Measurements from ENCODE around the gene TIPIN. TPM values are rescaled to one million over a fixed set of nuclear protein-coding genes. Genes with fewer than 3 reads are reported as not detected.
"Not testable (repeated sequence)": the region's sequence is repeated elsewhere in the genome, so short reads cannot be mapped to it uniquely, and the experiment has no call there.

Gene TIPIN
- total RNA-seq, 2 donors from 2014 or later = 2.6 to 7.8 TPM

DNA sequence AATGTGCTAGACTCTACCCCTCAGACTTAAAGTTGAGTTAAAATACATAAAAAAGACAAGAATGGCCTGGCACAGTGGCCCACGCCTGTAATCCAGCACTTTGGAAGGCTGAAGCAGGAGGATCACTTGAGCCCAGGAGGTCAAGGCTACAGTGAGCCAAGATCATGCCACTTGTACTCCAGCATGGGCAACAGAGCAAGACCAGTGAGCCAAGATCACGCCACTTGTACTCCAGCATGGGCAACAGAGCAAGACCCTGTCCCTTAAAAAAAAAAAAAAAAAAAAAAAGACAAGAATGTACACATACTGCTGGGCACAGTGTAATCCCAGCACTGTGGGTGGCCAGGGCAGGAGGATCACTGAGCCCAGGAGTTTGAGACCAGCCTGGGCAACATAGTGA is 45.7 kb downstream of the TIPIN start:
- ATAC-seq (no peak), DNase-seq (no peak)
- intact Hi-C loops (cut with DNase I, micrococcal nuclease) = no loop called here

DNA sequence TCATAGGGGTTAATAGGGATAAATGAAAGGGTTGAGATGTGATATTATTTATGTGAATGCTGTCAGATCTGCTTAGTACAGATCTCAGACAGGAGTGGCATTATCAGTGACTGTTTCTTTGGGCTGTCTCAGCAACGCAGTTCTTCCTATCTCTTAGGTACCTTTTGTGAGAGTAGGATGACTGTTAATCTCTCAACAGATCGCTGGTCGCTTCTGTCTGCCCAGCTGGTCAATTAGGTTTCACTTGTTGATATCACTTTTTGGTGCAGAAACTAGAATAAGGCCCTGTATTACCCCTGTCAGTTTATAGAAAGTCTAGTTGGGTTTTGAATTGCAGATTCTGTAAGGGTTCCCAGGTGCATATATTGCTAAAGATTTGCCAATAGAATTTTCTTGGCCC is 46.7 kb downstream of the TIPIN start:
- ATAC-seq (no peak), DNase-seq (no peak)
- intact Hi-C loops (cut with DNase I, micrococcal nuclease) = no loop called here

DNA sequence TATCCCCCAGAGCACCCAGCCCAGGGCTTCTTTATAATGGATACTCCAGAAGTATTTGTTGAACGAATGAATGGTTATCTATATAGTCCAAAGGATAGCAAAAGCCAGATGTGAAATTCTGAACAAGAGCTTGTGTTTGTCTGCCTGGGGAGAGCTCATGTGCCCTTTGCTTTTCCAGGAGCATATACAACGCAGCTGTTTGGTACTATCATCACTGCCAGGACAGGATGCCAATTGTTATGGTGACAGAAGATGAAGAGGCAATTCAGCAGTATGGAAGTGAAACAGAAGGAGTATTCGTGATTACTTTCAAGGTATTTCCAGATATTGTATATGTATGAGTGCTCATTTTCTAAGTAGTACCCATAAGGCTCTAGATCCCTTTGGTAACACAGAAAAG is 48.0 kb downstream of the TIPIN start:
- intact Hi-C loops (cut with DNase I, micrococcal nuclease) = no loop called here
- ATAC-seq = no peak
- DNase-seq = no peak

DNA sequence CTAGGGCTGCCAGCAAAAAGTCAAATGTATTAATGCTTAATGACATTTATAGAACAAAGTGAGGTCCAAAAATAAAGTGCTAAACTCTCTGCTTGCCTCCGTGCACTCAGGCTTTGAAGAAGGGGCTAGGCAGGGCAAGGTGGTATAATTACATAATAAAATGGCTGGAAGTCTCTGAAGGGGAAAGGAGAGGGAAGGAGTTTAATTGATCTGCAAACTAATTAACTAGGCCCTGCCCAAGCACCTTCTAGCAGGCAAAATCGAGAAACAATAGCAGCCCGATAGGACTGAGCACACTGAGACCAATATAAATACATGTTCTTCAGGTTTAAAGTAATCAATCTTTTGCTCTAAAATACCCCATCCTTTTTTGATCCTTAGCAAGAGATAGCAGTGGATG is 50.1 kb downstream of the TIPIN start:
- ATAC-seq (peak; percentile 76), DNase-seq (no peak)
- intact Hi-C loops (cut with DNase I, micrococcal nuclease) = no loop called here

DNA sequence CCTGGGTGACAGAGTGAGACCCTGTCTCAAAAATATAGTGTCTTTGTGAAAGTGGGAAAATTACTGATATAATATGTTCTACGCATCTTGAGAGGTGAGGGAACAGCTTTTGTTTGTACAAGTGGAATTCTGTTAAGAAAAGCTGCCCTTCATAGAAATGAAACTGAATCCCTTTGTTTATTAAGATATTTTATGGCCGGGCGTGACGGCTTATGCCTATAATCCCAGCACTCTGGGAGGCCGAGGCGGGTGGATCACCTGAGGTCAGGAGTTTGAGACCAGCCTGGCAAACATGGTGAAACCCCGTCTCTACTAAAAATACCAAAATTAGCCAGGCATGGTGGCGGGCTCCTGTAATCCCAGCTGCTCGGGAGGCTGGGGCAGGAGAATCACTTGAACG is 52.1 kb downstream of the TIPIN start:
- intact Hi-C loops (cut with DNase I, micrococcal nuclease) = not testable (repeated sequence)
- peak; percentile 54 to 76 for DNase-seq
- peak; percentile 76 for ATAC-seq

DNA sequence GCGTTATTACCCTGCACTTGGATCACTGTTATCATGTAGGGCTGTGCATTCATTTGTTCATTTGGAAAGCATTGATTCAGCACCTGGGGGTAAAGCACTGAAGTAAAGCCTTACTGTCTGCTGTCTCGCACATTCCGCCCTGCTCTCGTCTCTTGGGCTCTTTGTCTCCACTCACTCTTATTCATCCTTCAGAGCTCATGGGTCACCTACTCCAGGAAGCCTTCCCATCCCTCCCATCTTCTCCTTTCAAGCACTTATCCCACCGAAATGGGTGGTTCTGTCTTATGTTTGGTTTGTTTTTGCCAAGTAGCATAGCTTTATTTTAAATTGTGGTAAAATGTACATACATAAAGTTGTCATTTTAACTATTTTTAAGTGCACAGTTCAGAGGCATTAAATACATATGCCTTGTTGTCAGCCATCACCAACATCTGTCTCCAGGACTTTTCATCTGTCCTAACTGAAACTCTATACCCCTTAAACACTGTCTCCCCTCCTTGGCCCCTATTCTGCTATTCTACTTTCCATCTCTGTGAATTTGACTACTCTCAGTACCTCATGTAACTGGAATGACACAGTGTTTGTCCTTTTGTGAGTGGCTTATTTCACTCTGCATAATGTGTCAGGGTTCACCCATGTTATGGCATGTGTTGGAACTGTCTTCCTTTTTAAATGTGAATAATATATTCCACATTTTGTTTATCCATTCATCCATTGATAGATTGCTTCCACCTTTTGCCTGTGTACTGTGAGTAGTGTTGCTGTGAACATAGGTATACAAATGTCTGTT is 53.8 kb downstream of the TIPIN start:
- DNase-seq = no peak
- no peak for ATAC-seq
- intact Hi-C loops (cut with DNase I, micrococcal nuclease) = no loop called here

DNA sequence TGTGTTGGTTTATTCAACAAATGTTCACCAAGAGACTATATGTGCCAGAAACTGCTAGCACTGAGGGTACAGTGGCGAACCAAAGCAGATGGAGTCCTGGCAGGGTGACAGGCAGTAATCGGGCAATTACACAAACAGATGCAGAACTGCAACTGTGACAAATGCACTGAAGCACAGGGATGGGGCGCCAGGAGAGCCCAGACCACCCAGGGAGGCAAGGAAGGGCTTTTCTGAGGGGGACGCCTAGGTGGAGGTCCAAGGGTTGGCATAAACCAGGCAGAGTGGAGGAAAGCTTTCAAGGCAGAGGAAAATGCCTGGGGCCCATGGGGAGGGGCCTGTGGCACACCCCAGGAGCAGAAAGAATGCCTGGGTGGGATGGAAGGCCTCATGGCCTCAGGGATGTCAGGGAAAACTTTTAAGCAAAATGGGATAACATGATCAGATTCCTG is 57.7 kb downstream of the TIPIN start:
- DNase-seq (no peak), ATAC-seq (no peak)
- intact Hi-C loops (cut with DNase I, micrococcal nuclease) = no loop called here

DNA sequence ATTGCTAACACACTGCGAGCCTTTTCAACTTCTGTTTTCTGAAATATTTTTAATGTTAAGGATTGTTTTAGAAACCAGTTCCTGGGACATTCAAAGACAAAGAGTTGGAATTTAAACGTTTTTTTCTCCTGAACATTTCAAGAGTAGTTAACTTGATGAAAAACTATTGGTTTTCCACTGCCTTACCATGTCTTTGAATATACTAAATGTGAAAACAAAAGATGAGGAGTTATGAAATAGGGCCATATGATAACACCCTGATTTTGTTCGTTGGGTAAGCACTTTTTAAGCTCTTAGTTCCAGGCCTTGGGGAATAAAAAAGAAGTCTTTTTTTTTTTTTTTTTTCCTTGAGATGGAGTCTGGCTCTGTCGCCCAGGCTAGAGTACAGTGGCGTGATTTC is 60.3 kb downstream of the TIPIN start:
- DNase-seq = no peak
- no peak for ATAC-seq
- intact Hi-C loops (cut with DNase I, micrococcal nuclease) = no loop called here

DNA sequence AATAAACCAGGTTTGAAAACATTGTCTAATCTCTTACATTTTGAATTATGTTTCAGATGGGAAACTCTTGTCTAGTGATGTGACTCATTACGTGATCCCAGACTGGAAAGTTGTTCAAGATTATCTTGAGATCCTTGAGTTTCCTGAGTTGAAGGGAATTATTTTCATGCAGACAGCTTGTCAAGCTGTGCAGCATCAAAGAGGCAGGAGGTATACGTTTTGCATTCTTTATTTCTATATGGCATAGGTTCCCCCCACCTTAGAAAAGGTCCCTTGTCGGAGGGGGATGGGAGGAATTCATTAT is 61.6 kb downstream of the TIPIN start:
- DNase-seq = no peak

DNA sequence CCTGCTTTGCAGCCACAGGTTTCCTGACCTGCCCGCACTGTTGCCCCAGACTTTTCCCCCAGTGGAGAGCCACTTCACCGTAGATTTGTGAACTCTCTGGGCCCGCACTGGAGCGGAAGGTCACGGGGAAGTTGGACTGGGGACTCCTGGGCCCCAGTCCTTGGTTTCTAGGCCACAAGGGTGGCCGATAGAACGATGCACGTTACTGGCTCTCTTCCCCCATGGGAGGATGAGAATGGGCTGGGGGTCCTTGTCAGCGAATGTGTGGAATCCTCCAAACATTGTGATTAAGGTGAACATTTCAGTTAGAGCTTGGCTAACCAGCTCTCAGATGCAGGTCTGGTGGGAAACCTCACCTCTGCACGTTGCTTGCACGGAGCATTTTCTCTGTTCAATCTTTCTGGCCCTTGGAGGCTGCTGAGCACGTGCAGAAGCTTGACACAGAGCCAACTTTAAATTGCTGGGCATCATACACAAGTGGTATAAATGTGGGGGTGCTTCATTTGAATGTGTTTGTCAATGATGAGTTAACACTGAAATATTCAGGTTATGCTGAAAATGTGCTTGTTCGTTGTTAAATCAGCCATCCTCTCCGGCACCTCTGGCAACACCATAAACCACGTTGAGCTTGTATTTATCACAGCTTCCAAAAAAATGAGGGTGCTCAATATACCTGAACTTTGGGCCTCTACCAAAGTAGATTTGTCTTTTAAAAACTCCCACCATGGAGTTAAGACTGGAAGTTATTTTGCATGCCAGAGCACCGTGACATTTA is 62.1 kb downstream of the TIPIN start:
- intact Hi-C loops (cut with DNase I, micrococcal nuclease) = no loop called here
- DNase-seq (peak; percentile 37 to 41), ATAC-seq (peak; percentile 45)

More for the DNA sequence above, 61.6 kb downstream of the TIPIN start:
- intact Hi-C loops (cut with DNase I, micrococcal nuclease) = no loop called here
- ATAC-seq = no peak

DNA sequence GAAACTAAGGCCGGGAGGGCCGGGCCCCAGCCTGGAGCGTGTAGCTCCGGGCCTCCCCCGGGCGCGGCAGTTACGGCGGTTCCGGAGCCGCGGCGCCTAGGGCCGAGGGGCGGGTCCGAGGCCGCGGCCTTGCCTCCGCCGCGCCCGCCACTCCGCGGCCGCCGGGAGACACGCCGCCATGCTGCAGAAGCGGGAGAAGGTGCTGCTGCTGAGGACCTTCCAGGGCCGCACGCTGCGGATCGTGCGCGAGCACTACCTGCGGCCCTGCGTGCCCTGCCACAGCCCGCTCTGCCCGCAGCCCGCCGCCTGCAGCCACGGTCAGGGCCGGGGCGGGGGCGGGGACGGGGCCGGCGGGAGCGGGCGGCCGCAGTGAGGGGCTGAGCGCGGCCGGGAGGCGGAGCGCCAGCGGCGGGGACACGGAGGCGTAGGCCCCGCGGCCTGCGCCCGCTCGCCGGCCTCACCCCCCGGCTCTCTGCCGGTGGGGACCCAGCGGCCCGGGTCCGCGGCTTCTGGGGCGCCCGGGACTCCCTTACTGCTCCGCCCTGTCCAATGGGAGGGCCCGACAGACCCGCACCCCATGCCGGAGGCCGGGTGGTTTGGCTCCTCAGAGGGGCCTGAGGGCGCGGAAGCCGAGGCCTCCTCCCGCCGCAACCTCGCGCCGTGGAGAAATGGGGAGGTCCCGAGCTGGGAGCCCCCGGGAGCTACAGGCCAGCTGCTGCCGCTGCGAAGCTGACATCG is 62.9 kb downstream of the TIPIN start, which contains the start of gene DIS3L:
DIS3L (plus strand) TSS at position 150 of the 738 bp plus-strand sequence; CDS start at position 179, 29 bp downstream.
- intact Hi-C loops (cut with DNase I, micrococcal nuclease) = no loop called here
- peak; percentile 87 for ATAC-seq
- DNase-seq = peak; percentile 49 to 78

DNA sequence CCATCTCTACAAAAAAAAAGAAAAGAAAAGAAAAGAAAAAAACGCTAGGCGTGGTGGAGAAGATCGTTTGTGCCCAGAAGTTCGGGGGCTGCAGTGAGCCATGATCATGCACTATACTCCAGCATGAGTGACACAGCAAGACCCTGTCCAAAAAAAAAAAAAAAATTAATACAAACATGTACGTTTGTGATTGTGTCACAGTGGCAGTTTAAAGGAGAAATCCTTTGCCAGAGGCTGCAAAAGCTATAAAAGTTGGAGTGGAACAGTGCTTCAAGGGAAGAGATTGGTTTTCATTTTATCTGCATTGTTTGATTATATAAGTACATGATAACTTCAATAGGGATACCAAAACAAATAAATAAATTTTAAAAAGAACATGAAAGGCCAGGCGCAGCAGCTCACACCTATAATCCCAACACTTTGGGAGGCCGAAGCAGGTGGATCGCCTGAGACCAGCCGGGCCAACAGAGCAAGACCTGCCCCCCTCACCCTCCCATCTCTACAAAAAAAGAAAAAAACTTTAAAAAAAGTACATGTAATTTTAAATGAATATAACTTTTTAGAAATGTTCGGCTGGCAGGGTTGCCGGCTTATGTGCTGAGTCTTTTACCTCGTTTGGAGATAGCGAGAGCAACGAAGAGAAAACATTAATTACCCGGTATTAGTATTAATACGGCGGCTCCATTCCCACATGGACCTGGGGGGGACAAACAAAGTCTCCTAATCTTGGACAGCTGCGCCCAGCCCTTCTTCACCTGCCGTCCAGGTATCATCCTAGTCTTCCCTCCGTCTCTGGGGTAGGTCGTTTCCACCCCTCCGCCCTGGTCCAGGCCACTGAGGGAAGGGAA is 63.7 kb downstream of the TIPIN start:
- intact Hi-C loops (cut with DNase I, micrococcal nuclease) = no loop called here
- peak; percentile 4 for ATAC-seq
- no peak for DNase-seq

DNA sequence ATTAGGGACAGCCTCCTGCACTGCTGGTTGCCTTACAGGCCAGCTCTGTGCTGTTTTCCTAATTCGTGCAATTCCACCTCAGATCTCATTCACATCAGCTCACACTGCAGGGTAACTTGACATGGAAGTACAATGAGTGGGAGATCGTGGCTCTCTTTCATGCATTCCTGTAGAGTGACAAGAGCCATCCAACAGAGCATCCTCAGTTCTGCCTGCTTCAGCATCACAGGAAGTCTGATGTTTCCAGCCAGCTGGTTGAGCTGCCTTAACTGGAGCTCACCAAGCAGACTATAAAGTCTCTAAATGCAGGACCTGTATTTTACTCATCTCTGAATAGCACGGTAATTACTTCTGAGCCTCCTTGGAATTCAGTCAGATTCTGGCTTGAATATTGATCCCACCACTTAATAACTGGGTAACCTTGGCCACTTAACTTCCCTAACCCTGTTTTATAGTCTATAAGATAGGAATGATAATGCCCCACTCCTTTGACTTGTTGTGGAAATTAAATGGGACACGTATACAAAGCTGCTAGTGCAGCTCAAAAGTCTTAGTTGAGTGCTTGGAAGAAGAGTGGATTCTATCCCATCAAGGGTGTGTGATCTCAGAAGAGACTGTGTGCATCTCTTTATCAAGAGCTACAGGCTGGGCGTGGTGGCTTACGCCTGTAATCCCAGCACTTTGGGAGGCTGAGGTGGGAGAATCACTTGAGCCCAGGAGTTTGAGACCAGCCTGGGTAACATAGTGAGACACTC is 64.5 kb downstream of the TIPIN start:
- no peak for ATAC-seq
- intact Hi-C loops (cut with DNase I, micrococcal nuclease) = no loop called here
- DNase-seq = no peak

DNA sequence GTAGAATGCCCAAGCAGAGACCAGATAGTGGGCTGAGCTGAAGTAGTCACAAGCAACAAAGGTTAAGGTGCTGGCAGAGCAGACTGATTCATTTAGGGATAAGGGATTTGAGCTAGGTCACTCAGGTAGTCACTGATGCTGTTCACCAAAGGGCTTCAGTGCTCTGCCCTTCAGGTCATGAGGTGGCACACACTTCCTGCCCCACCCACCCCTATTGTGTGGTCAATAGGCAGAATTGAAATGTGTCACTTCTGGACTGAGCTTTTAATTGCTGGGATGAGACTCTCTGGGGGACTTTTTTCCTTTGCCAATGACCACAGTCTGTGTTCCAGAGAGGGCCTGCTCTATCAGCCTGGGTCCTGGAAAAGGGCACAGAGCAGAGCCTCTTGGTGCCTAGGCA is 66.0 kb downstream of the TIPIN start:
- DNase-seq (no peak), ATAC-seq (no peak)

DNA sequence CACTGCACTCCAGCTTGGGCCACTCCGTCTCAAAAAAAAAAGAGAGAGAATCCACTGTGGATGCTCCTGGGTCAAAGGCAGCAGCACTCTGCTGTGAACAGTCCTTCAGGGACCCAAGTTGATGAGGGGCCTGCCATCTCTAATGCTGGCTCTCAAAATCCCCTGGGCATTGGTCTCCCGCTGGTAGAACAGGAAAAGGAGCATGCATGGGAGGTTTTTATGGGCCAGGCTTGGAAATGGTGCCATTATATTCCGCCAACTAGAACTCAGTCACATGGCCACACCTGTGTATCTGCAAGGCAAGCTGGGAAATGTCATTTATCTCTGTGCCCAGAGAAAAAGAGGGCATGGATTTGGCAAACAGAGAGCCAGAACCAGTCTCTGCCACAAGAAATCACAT is 66.5 kb downstream of the TIPIN start:
- intact Hi-C loops (cut with DNase I, micrococcal nuclease) = no loop called here
- no peak for ATAC-seq
- DNase-seq = no peak

More for the DNA sequence above, 66.0 kb downstream of the TIPIN start:
- intact Hi-C loops (cut with DNase I, micrococcal nuclease) = no loop called here

DNA sequence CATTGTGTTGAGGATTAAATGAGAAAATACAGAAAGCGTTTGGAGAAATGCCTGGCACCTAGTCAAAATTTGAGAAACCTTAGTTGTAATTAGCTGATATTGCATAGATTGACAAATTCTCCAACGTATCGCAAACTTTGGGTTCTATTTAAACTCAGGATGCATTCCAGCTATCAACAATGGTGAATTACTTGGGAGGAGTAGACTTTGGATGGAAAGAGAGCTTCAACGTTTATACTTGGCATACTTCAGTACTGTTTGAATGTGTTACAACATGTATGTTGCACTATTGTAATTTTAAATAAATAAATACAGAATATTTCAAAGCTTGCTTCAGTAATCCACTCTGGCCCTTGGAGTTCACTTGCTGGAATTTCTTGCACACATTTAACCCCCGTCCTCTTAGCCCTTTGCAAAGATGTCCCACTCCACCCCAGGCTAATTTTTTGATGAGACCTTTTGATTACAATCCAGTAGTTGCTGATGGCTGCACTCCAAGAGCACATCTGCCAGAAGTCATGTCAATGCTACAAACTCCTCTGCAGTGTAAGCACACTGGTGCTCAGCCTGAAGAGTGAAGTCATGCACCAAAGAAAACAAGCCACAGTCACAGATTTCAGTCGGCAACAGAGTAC is 67.8 kb downstream of the TIPIN start:
- DNase-seq (no peak), ATAC-seq (no peak)
- intact Hi-C loops (cut with DNase I, micrococcal nuclease) = loop anchor here in 1 of 2 donors (10.0 kb wide), 1 partner anchor 304 kb away; no protein-coding TSS in a partner anchor

DNA sequence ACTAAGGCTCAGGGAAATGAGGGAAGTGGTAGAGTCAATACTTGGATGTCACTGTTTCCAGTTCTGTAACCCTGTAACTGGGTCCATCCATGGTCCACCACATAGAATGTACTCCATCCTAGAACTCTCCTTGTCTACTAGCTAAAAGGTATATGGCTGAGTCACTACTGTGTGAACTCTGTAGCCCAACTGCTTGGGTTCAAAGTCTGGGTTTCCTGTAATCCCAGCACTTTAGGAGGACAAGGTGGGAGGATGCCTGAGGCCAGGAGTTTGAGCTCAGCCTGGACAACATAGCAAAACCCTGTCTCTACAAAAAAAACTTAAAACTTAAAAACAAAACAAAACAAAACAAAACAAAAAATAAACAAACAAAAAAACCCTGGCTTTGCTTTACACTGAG is 68.4 kb downstream of the TIPIN start:
- peak; percentile 45 for ATAC-seq
- intact Hi-C loops (cut with DNase I, micrococcal nuclease) = loop anchor here in 1 of 2 donors (10.0 kb wide), 1 partner anchor 303 kb away; no protein-coding TSS in a partner anchor
- no peak for DNase-seq
